IgD-negative memory B cell (primary cell): Measurements from ENCODE around the gene SHFL. TPM values are rescaled to one million over a fixed set of nuclear protein-coding genes. Genes with fewer than 3 reads are reported as not detected.

Source experiments
- H3K27ac Mint-ChIP-seq, 3 donors: one replicate each; pipeline ENCODE4 v1.8.0; 2020 to 2022; ENCODE audit warnings: mild to moderate bottlenecking in 3 of 3, mixed read lengths in 3 of 3, moderate library complexity in 1 of 3
- H3K27me3 Mint-ChIP-seq: one replicate; pipeline ENCODE4 v1.8.0; 2021; ENCODE audit warnings: mixed read lengths
- H3K36me3 Mint-ChIP-seq: one replicate; pipeline ENCODE4 v1.8.0; 2020; ENCODE audit warnings: mild to moderate bottlenecking, mixed read lengths
- H3K4me1 Mint-ChIP-seq, 3 donors: one replicate each; pipeline ENCODE4 v1.8.0; 2020 to 2022; ENCODE audit warnings: mixed read lengths in 3 of 3, mild to moderate bottlenecking in 1 of 3
- H3K4me3 Mint-ChIP-seq, 4 donors: one replicate each; pipeline ENCODE4 v1.8.0; 2020 to 2022; ENCODE audit warnings: mild to moderate bottlenecking in 4 of 4, mixed read lengths in 4 of 4, moderate library complexity in 3 of 4
- H3K9me3 Mint-ChIP-seq, 3 donors: one replicate each; pipeline ENCODE4 v1.8.0; 2020 to 2021; ENCODE audit warnings: mixed read lengths in 3 of 3, mild to moderate bottlenecking in 1 of 3
- polyA plus RNA-seq: library from polyadenylated mRNA; unstranded; fragments of 300-500 nt; fragmentation: Illumina TruSeq; gene quantifications from one replicate; pipeline ENCODE4 v1.2.3, GENCODE V29; 2021

The SHFL gene
- polyA plus RNA-seq, 1 donor from 2014 or later, result 63.2 TPM

GRCh38 chr19:10074153-10074552 is 12.0 kb upstream of the SHFL start:
- Mint-ChIP-seq H3K36me3 (no peaks in the 10 kb centered on the region), H3K27me3 (peaks cover 9% of the 10 kb centered on the region), H3K9me3 (peaks cover 0 to 1% (median 0%) of the 10 kb centered on the region in 3 donors), H3K4me1 (no peaks in the 10 kb centered on the region), H3K27ac (no peak overlapping the region), H3K4me3 (no peak overlapping the region)

- H3K27me3 Mint-ChIP-seq, result peaks cover 8% of the 10 kb centered on the region
- H3K36me3 Mint-ChIP-seq, result no peaks in the 10 kb centered on the region
- no peaks in the 10 kb centered on the region for H3K4me1 Mint-ChIP-seq
- peaks cover 0 to 1% (median 0%) of the 10 kb centered on the region in 3 donors for H3K9me3 Mint-ChIP-seq
- H3K27ac Mint-ChIP-seq, result no peak overlapping the region
- no peak overlapping the region for H3K4me3 Mint-ChIP-seq
Measured at GRCh38 chr19:10076535-10076934, 9.6 kb upstream of the SHFL start.

DNA sequence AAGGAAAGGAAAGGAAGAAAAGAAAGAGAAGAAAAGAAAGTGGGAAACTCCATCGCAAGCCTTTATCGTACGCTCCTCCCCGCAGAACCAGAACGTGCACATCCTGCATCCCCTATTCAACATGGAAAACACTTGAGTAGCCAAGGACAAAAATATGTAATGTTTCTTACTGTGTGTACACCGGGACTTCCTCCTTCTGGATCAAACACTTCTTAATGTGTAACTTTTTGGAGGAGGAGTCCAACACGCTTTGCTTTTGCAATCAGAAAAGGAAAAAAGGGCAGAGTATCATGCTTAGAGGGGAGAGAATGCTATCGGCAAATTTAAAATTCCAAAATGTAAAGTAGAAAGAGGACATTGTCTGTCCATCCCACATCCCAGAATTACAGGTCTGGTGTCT is 7.8 kb upstream of the SHFL start:
- Mint-ChIP-seq H3K4me1 (no peaks in the 10 kb centered on the region), H3K9me3 (peaks cover 0 to 1% (median 0%) of the 10 kb centered on the region in 3 donors), H3K27ac (no peak overlapping the region), H3K27me3 (peaks cover 8% of the 10 kb centered on the region), H3K36me3 (peaks cover 3% of the 10 kb centered on the region), H3K4me3 (no peak overlapping the region)

DNA sequence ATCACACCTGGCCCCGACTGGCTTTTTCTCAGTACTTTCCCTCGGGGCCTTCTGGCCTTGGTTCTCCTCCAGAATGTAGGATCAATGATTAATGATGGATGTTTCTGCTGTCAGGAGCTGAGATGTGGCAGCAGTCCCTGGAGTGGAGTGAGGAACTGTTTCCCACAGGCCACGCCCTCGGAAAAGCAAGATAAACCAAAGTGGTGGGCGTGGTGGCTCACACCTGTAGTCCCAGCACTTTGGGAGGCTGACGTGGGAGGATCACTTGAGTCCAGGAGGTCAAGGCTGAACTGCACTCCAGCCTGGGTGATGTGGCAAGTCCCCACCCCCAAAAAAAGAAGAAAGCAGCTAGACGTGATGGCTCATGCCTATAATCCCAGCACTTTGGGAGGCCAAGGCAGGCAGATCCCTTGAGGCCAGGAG is 7.1 kb upstream of the SHFL start:
- H3K27me3 Mint-ChIP-seq, result peaks cover 8% of the 10 kb centered on the region
- no peak overlapping the region for H3K4me3 Mint-ChIP-seq
- peaks cover 3% of the 10 kb centered on the region for H3K36me3 Mint-ChIP-seq
- H3K9me3 Mint-ChIP-seq, result peaks cover 0 to 1% (median 0%) of the 10 kb centered on the region in 3 donors
- no peak overlapping the region for H3K27ac Mint-ChIP-seq
- H3K4me1 Mint-ChIP-seq, result no peaks in the 10 kb centered on the region

- Mint-ChIP-seq H3K36me3 (peaks cover 3% of the 10 kb centered on the region), H3K4me1 (peaks cover 5 to 8% (median 8%) of the 10 kb centered on the region in 3 donors), H3K27ac (peak overlapping the region in 1 of 3 donors; percentile 72), H3K4me3 (peak overlapping the region in 1 of 4 donors; percentile 22), H3K9me3 (no peaks in the 10 kb centered on the region), H3K27me3 (peaks cover 3% of the 10 kb centered on the region)
Measured at GRCh38 chr19:10083911-10084310, 2.2 kb upstream of the SHFL start.

DNA sequence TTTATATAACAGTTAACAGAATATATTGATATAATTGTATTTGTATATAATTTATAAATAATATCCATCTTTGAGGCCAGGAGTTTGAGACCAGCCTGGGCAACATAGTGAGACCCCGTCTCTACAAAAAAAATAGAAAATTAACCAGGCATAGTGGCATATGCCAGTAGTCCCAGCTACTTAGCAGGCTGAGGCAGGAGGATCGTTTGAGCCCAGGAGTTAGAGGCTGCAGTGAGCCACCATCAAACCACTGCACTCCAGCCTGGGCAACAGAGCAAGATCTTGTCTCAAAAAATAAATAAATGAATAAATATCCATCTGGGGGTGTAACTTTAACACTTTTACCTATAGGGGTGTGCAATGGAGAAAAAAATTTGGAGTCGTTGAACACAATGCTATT is 1.3 kb upstream of the SHFL start:
- H3K4me3 Mint-ChIP-seq, result peak overlapping the region in 3 of 4 donors; percentile 82 to 93 (median 89)
- peaks cover 5 to 8% (median 8%) of the 10 kb centered on the region in 3 donors for H3K4me1 Mint-ChIP-seq

DNA sequence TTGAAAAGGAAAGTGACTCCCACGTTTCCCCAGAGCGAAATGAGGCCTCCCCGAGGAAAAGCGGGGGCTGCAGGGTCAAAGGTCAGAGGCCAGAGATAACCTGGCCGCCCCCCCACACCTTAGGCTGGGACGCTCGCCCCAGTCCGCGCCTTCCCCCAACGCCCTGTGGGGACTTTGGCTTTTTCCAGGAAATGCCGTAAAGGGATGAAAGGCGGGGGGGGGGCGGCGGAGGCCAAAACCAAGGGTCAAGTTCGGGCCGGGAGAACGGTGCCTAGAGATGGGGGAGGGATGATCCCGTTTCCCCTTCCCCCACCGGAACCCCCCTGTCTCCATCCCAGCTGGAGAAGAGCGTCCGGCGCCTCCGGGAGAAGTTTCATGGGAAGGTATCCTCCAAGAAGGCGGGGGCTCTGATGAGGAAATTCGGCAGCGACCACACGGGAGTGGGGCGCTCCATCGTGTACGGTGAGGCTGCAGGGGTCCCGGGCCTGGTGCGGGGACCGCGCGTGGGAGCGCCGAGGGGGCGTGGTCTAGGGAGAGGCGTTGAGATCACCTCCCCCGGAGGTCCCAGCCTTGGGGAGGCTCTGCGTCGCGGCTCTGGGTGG is 575 bp downstream of the SHFL start:
- Mint-ChIP-seq H3K4me3 (peak overlapping the region; percentile 81 to 95 (median 88)), H3K27me3 (no peaks in the 10 kb centered on the region), H3K27ac (peak overlapping the region in 1 of 3 donors; percentile 32), H3K36me3 (peaks cover 3% of the 10 kb centered on the region), H3K9me3 (no peaks in the 10 kb centered on the region), H3K4me1 (peaks cover 13 to 14% (median 13%) of the 10 kb centered on the region in 3 donors)

More for the DNA sequence above, 1.3 kb upstream of the SHFL start:
- Mint-ChIP-seq H3K9me3 (no peaks in the 10 kb centered on the region), H3K36me3 (peaks cover 3% of the 10 kb centered on the region), H3K27me3 (no peaks in the 10 kb centered on the region), H3K27ac (peak overlapping the region in 2 of 3 donors; percentile 72 to 87)

GRCh38 chr19:10087296-10088061 is 1.4 kb downstream of the SHFL start:
- Mint-ChIP-seq H3K27me3 (no peaks in the 10 kb centered on the region), H3K27ac (peak overlapping the region in 1 of 3 donors; percentile 32), H3K9me3 (no peaks in the 10 kb centered on the region), H3K4me1 (peaks cover 18 to 20% (median 18%) of the 10 kb centered on the region in 3 donors), H3K36me3 (peaks cover 6% of the 10 kb centered on the region), H3K4me3 (peak overlapping the region; percentile 81 to 95 (median 88))

- H3K4me3 Mint-ChIP-seq, result peak overlapping the region in 1 of 4 donors; percentile 26
- H3K27ac Mint-ChIP-seq, result peak overlapping the region in 1 of 3 donors; percentile 28
- peaks cover 5% of the 10 kb centered on the region for H3K36me3 Mint-ChIP-seq
- H3K9me3 Mint-ChIP-seq, result no peaks in the 10 kb centered on the region
- peaks cover 23 to 28% (median 24%) of the 10 kb centered on the region in 3 donors for H3K4me1 Mint-ChIP-seq
- no peaks in the 10 kb centered on the region for H3K27me3 Mint-ChIP-seq
Measured at GRCh38 chr19:10088949-10089554, 2.9 kb downstream of the SHFL start.

- Mint-ChIP-seq H3K9me3 (no peaks in the 10 kb centered on the region), H3K4me1 (peaks cover 23 to 26% (median 24%) of the 10 kb centered on the region in 3 donors), H3K4me3 (peak overlapping the region in 2 of 4 donors; percentile 26 to 65), H3K27ac (peak overlapping the region; percentile 23 to 89 (median 88)), H3K27me3 (no peaks in the 10 kb centered on the region), H3K36me3 (peaks cover 5% of the 10 kb centered on the region)
Measured at GRCh38 chr19:10089801-10090375, 3.8 kb downstream of the SHFL start.

GRCh38 chr19:10091370-10091687 is 5.2 kb downstream of the SHFL start:
- peak overlapping the region in 1 of 4 donors; percentile 90 for H3K4me3 Mint-ChIP-seq
- peaks cover 25 to 27% (median 26%) of the 10 kb centered on the region in 3 donors for H3K4me1 Mint-ChIP-seq
- peaks cover 0 to 2% (median 0%) of the 10 kb centered on the region in 3 donors for H3K9me3 Mint-ChIP-seq
- H3K27me3 Mint-ChIP-seq, result no peaks in the 10 kb centered on the region
- H3K27ac Mint-ChIP-seq, result peak overlapping the region in 2 of 3 donors; percentile 62 to 97
- H3K36me3 Mint-ChIP-seq, result peaks cover 5% of the 10 kb centered on the region

DNA sequence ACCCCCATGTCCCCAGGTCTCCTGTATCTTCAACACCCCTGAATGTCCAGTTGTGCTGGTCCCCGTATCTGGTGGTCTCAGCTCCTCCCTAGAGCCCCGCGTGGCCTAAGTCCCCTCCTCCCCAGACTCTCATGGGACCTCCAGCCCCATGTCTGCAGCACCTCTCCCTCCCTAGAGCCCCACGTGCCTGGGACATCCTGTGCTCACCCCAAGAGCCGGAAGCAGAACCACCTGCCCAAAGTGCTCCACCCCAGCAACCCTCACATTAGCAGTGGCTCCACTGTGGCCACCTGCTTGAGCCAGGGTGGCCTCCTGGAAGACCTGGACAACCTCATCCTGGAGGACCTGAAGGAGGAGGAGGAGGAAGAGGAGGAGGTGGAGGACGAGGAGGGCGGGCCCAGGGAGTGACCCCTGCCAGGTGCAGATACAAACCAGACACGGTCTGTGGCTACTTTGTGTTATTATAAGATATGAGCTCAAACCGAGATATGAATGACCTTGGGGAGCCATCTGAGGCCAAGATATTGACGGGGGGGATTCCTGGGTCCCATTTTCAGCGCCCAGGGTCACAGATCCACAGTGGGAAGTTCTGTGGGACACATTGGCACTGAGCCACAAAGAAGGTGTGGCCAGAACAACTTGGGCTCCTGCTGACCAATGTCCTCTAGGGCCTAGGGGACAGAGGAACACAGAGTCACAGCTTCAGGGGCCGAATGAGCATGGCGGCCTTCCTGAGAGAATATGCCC is 6.0 kb downstream of the SHFL start:
- peak overlapping the region; percentile 34 to 90 (median 85) for H3K4me3 Mint-ChIP-seq
- peaks cover 25 to 26% (median 26%) of the 10 kb centered on the region in 3 donors for H3K4me1 Mint-ChIP-seq
- H3K36me3 Mint-ChIP-seq, result peaks cover 5% of the 10 kb centered on the region
- peak overlapping the region; percentile 81 to 97 (median 96) for H3K27ac Mint-ChIP-seq
- H3K27me3 Mint-ChIP-seq, result no peaks in the 10 kb centered on the region
- H3K9me3 Mint-ChIP-seq, result peaks cover 0 to 2% (median 0%) of the 10 kb centered on the region in 3 donors

GRCh38 chr19:10092648-10093294 is 6.7 kb downstream of the SHFL start:
- H3K27ac Mint-ChIP-seq, result peak overlapping the region; percentile 79 to 97 (median 81)
- peaks cover 0 to 2% (median 0%) of the 10 kb centered on the region in 3 donors for H3K9me3 Mint-ChIP-seq
- H3K4me1 Mint-ChIP-seq, result peaks cover 22 to 26% (median 23%) of the 10 kb centered on the region in 3 donors
- no peaks in the 10 kb centered on the region for H3K27me3 Mint-ChIP-seq
- peak overlapping the region; percentile 30 to 90 (median 74) for H3K4me3 Mint-ChIP-seq
- peaks cover 5% of the 10 kb centered on the region for H3K36me3 Mint-ChIP-seq
